IPS-18a (cell line): ENCODE measurements around the gene UAP1L1.

Source experiments
- H3K27ac ChIP-seq: one replicate; pipeline ENCODE4 v1.5.1; 2013; ENCODE audit warnings: low read length
- H3K27me3 ChIP-seq: one replicate; pipeline ENCODE4 v1.6.1; 2013; ENCODE audit warnings: mild to moderate bottlenecking, low read length; ENCODE audit not compliant: control insufficient read depth, insufficient read depth
- H3K36me3 ChIP-seq: one replicate; pipeline ENCODE4 v1.6.1; 2013; ENCODE audit warnings: low read depth, low read length; ENCODE audit not compliant: control insufficient read depth
- H3K4me1 ChIP-seq: one replicate; pipeline ENCODE4 v1.6.1; 2013; ENCODE audit warnings: low read depth, low read length; ENCODE audit not compliant: control insufficient read depth
- H3K4me3 ChIP-seq: one replicate; pipeline ENCODE4 v1.5.1; 2013; ENCODE audit warnings: low read length
- H3K9ac ChIP-seq: one replicate; pipeline ENCODE4 v1.6.1; 2013; ENCODE audit warnings: mild to moderate bottlenecking, low read length, moderate library complexity
- H3K9me3 ChIP-seq: one replicate; pipeline ENCODE4 v1.6.1; 2013; ENCODE audit warnings: low read depth, low read length; ENCODE audit not compliant: control insufficient read depth

UAP1L1 gene

GRCh38 chr9:137034709-137035506 lies 42.4 kb upstream of the UAP1L1 start:
- Histone ChIP-seq H3K9me3 (no peaks in the 10 kb centered on the region), H3K27ac (no peak overlapping the region), H3K9ac (no peak overlapping the region), H3K4me1 (no peaks in the 10 kb centered on the region), H3K4me3 (no peak overlapping the region), H3K27me3 (no peaks in the 10 kb centered on the region), H3K36me3 (peaks cover 3% of the 10 kb centered on the region)

GRCh38 chr9:137035507-137035834 lies 41.8 kb upstream of the UAP1L1 start:
- Histone ChIP-seq H3K9ac (no peak overlapping the region), H3K9me3 (no peaks in the 10 kb centered on the region), H3K4me1 (no peaks in the 10 kb centered on the region), H3K27ac (no peak overlapping the region), H3K4me3 (no peak overlapping the region), H3K36me3 (peaks cover 3% of the 10 kb centered on the region), H3K27me3 (no peaks in the 10 kb centered on the region)

GRCh38 chr9:137035937-137036336 lies 41.4 kb upstream of the UAP1L1 start:
- no peak overlapping the region for H3K27ac ChIP-seq
- H3K9ac ChIP-seq: no peak overlapping the region
- no peak overlapping the region for H3K4me3 ChIP-seq
- H3K36me3 ChIP-seq: peaks cover 3% of the 10 kb centered on the region
- H3K4me1 ChIP-seq: no peaks in the 10 kb centered on the region
- no peaks in the 10 kb centered on the region for H3K9me3 ChIP-seq
- no peaks in the 10 kb centered on the region for H3K27me3 ChIP-seq

DNA sequence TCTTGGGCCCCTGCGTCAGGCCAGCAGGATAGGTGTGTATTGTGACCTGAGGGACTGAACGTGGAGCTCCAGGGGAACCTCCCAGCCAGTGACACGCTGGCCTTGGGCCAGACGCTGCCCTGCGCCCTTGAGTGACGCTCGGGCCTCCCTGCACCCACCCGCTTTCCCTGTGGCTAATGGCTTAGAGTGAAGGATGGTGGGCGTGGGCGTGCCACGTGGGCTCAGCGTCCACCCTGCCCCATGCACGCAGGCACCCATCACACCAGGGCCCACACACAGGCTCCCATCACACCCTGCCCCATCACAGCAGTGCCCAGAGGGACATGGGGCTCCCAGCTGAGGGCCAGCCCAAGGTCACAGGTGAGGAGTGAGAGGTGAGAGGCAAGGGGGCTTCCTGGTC lies 40.3 kb upstream of the UAP1L1 start:
- Histone ChIP-seq H3K9ac (no peak overlapping the region), H3K27me3 (no peaks in the 10 kb centered on the region), H3K4me1 (no peaks in the 10 kb centered on the region), H3K27ac (no peak overlapping the region), H3K4me3 (no peak overlapping the region), H3K36me3 (peaks cover 3% of the 10 kb centered on the region), H3K9me3 (no peaks in the 10 kb centered on the region)

DNA sequence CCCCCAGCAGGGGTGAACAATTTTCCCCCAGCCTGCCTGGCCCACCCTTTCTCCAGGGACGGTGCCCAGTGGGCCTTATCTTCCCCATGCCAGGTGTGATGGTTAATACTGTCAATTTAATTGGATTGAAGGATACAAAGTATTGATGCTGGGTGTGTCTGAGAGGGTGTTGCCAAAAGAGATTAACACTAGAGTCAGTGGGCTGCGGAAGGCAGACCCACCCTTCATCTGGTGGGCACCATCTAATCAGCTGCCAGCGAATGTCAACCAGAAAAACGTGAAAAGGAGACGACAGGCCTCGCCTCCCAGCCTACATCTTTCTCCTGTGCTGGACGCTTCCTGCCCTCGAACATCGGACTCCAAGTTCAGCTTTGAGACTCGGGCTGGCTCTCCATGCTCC lies 39.8 kb upstream of the UAP1L1 start:
- Histone ChIP-seq H3K9ac (no peak overlapping the region), H3K27me3 (no peaks in the 10 kb centered on the region), H3K4me1 (no peaks in the 10 kb centered on the region)

DNA sequence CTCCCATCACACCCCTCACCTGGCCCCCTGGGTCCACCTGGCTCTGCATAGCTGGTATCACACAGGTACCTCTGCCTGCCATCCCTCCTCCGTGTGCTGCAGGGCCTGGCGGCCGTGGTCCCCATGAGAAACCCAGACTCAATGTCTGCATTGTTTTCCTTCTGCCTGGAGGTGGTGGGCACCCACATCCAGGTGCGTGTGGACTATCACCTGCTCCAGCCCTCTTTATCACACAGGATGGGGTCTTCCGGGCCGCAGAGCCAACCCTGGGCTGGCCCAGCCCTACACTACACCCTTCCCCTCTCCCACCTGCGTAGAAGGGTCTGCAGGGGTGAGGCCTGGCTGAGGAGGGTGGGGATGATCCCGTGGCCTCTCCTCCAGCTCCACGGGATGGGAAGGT lies 38.4 kb upstream of the UAP1L1 start:
- Histone ChIP-seq H3K36me3 (peaks cover 3% of the 10 kb centered on the region), H3K27me3 (no peaks in the 10 kb centered on the region), H3K9ac (no peak overlapping the region), H3K27ac (no peak overlapping the region), H3K9me3 (no peaks in the 10 kb centered on the region), H3K4me3 (no peak overlapping the region), H3K4me1 (no peaks in the 10 kb centered on the region)

More for the DNA sequence above, 39.8 kb upstream of the UAP1L1 start:
- Histone ChIP-seq H3K9me3 (no peaks in the 10 kb centered on the region), H3K4me3 (no peak overlapping the region), H3K27ac (no peak overlapping the region), H3K36me3 (peaks cover 3% of the 10 kb centered on the region)

DNA sequence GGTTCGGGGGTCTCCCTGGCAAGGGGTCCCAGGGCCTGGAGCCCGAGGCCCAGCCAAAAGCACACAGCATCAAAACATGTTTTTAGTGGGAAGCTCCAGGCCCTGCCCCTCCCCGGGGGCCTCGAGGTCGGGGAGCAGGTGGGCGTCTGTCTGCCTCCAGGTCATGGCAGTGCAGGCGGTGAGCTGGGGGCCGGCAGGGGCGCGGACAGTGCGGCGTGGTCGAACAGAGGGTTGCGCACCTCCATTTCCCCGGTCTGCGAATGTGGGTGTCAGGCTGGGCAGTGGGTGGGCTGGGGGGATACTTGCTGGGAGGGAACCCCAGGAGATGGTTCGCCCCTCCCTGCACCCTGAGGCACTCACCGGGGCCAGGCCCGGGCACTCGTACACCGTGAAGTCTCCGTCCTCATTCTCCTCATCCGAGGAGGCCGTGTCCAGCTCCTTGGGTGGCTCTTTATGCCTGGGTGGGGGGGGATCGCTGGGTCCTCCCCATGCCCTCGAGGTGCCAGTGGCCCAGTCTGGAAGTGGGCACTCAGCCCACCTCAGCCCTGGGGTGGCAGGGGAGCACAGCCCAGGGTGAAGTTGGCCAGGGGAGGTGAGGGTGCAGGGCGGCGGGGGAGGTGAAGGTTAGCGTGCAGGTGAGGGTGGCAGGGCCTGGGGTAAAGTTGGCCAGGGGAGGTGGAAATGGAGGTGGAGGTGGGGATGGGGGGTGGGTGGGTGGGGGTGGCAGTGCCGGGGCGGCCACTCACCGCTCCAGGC lies 37.5 kb upstream of the UAP1L1 start:
- Histone ChIP-seq H3K4me1 (no peaks in the 10 kb centered on the region), H3K36me3 (peaks cover 3% of the 10 kb centered on the region), H3K9ac (no peak overlapping the region), H3K4me3 (no peak overlapping the region), H3K9me3 (no peaks in the 10 kb centered on the region), H3K27ac (no peak overlapping the region), H3K27me3 (peaks cover 7% of the 10 kb centered on the region)

- H3K9ac ChIP-seq: no peak overlapping the region
- no peaks in the 10 kb centered on the region for H3K4me1 ChIP-seq
- H3K27me3 ChIP-seq: peaks cover 15% of the 10 kb centered on the region
- no peaks in the 10 kb centered on the region for H3K9me3 ChIP-seq
- peaks cover 3% of the 10 kb centered on the region for H3K36me3 ChIP-seq
- no peak overlapping the region for H3K4me3 ChIP-seq
- no peak overlapping the region for H3K27ac ChIP-seq
Measured at GRCh38 chr9:137040568-137040967, 36.7 kb upstream of the UAP1L1 start.

- peaks cover 15% of the 10 kb centered on the region for H3K27me3 ChIP-seq
- no peak overlapping the region for H3K9ac ChIP-seq
- H3K4me3 ChIP-seq: no peak overlapping the region
- H3K9me3 ChIP-seq: no peaks in the 10 kb centered on the region
- peaks cover 3% of the 10 kb centered on the region for H3K36me3 ChIP-seq
- H3K27ac ChIP-seq: no peak overlapping the region
- no peaks in the 10 kb centered on the region for H3K4me1 ChIP-seq
Measured at GRCh38 chr9:137041124-137041523, 36.2 kb upstream of the UAP1L1 start.

- no peak overlapping the region for H3K27ac ChIP-seq
- no peak overlapping the region for H3K4me3 ChIP-seq
Measured at GRCh38 chr9:137042751-137043727, 34.3 kb upstream of the UAP1L1 start.

DNA sequence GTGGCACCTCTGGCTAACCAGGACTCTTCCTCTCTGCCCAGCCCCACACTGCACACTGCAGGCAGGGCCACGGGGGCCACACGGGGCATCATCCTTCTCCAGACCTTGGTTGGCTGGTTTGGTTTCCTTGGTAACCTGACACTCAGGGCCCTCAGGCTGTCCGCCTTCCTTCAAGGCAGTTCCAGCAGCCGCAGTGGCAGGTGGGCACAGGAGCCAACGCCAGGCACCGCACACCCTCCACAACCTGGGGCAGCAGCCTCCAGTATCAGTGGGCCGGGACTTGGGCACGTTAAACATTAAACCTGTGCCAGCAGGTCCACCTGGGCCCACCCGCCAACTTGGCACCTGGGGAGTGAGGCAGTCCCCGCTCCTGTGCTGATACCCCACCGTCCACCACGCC lies 33.3 kb upstream of the UAP1L1 start:
- Histone ChIP-seq H3K36me3 (peaks cover 3% of the 10 kb centered on the region), H3K27me3 (peaks cover 38% of the 10 kb centered on the region), H3K4me1 (no peaks in the 10 kb centered on the region), H3K27ac (no peak overlapping the region), H3K9me3 (no peaks in the 10 kb centered on the region), H3K9ac (no peak overlapping the region), H3K4me3 (no peak overlapping the region)

More at GRCh38 chr9:137042751-137043727, 34.3 kb upstream of the UAP1L1 start:
- H3K9ac ChIP-seq: no peak overlapping the region
- peaks cover 30% of the 10 kb centered on the region for H3K27me3 ChIP-seq
- H3K9me3 ChIP-seq: no peaks in the 10 kb centered on the region
- peaks cover 3% of the 10 kb centered on the region for H3K36me3 ChIP-seq
- H3K4me1 ChIP-seq: no peaks in the 10 kb centered on the region
